Kidney epithelial cell (primary cell): ENCODE measurements around the gene KIRREL3. TPM values are rescaled to one million over a fixed set of nuclear protein-coding genes. Genes with fewer than 3 reads are reported as not detected.

Source experiments
- DNase-seq: peaks from one replicate; pipeline ENCODE4 v3.0.0-alpha.2; 2010; ENCODE audit warnings: low read depth
- H3K27me3 ChIP-seq: 2 replicates; pipeline ENCODE4 v1.6.0; 2011; ENCODE audit warnings: low read length; ENCODE audit not compliant: control insufficient read depth, insufficient read depth
- H3K36me3 ChIP-seq: 2 replicates; pipeline ENCODE4 v1.5.1; 2011; ENCODE audit warnings: low read length; ENCODE audit not compliant: control insufficient read depth, insufficient read depth
- H3K4me3 ChIP-seq: 2 replicates; pipeline ENCODE4 v1.5.1; 2011; ENCODE audit warnings: low read depth, mild to moderate bottlenecking, control low read depth, low read length
- total RNA-seq: library from RNA; depleted of rRNA; stranded (reverse); fragments of >200 nt; gene quantifications from 2 replicates; pipeline ENCODE4 v1.2.3, GENCODE V29; 2015
- TF ChIP-seq, protein P1 (sequence below): IDR thresholded peaks from 2 replicates; pipeline ENCODE4 v1.5.1; 2011; ENCODE audit warnings: mild to moderate bottlenecking, moderate library complexity, low read length, control low read depth, inconsistent platforms; ENCODE audit not compliant: insufficient read depth, poor library complexity, severe bottlenecking

Gene KIRREL3
- total RNA-seq, 1 donor from 2014 or later = 1.3 TPM

DNA sequence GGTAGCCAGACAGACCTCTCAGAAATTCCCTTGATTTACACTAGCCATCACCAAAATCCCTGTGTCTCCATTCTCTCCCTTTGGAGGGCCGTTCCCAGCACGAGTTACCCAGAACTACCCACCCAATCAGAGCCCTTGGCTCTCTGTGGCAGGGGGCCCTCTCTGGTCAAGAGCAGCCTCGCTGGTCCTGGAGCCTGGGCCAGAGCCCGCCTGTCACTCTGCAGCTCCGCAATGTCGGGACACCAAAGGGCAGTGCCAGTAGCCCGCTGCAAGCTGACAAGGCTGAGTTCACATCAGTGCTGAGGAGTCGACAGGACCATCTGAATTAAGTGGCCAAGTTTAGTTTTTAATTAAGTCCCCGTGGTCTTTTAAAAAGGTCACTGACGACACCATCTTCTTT, 403.5 kb downstream of the KIRREL3 start:
- Histone ChIP-seq H3K36me3 (no peaks in the 10 kb centered on the region), H3K27me3 (peaks cover 2% of the 10 kb centered on the region), H3K4me3 (no peak overlapping the region)
- TF ChIP-seq, protein P1, sequence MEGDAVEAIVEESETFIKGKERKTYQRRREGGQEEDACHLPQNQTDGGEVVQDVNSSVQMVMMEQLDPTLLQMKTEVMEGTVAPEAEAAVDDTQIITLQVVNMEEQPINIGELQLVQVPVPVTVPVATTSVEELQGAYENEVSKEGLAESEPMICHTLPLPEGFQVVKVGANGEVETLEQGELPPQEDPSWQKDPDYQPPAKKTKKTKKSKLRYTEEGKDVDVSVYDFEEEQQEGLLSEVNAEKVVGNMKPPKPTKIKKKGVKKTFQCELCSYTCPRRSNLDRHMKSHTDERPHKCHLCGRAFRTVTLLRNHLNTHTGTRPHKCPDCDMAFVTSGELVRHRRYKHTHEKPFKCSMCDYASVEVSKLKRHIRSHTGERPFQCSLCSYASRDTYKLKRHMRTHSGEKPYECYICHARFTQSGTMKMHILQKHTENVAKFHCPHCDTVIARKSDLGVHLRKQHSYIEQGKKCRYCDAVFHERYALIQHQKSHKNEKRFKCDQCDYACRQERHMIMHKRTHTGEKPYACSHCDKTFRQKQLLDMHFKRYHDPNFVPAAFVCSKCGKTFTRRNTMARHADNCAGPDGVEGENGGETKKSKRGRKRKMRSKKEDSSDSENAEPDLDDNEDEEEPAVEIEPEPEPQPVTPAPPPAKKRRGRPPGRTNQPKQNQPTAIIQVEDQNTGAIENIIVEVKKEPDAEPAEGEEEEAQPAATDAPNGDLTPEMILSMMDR = no peak
- DNase-seq = no peak

DNA sequence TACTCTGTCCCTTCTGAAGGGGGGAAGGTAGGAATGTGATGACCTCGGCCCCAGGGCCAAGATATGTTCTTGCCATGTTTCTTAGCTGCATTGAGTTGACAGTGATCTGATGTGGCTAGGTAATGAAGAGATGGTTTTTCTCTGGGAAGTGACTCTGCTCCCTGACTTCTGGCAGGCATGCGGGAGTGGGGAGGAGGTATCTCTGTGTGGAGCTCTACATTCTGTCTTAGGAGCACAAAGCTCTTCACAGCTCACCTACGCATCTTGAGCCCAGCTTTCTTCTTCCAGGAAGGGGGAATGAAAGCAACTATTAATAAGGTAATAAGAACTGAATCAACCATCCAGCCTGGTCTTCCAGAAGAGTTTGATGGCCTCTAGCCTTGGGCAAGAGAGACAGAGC, 404.1 kb downstream of the KIRREL3 start:
- DNase-seq = no peak
- Histone ChIP-seq H3K27me3 (no peaks in the 10 kb centered on the region), H3K36me3 (no peaks in the 10 kb centered on the region), H3K4me3 (no peak overlapping the region)
- TF ChIP-seq, protein P1 = no peak

DNA sequence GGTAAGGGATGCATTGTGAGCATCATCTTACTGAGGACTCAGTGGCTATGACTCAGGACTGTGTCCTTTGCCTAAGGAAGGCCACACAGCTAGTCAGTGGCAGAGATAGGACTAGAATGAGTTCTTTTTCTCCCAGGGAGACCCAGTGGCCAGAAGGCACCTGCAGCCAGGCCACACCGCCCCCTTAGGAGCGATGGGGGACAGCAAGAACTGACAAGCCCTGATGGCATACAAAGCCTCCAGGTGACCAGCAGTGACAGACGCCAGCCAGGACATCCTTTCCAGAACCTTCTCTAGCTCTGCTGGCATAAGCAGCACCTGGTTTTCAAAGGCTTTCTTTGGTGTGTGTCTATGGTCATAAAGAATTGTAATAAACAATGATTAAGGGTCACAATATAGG, 405.0 kb downstream of the KIRREL3 start:
- Histone ChIP-seq H3K4me3 (no peak overlapping the region), H3K27me3 (no peaks in the 10 kb centered on the region), H3K36me3 (no peaks in the 10 kb centered on the region)
- TF ChIP-seq, protein P1 = no peak
- no peak for DNase-seq

DNA sequence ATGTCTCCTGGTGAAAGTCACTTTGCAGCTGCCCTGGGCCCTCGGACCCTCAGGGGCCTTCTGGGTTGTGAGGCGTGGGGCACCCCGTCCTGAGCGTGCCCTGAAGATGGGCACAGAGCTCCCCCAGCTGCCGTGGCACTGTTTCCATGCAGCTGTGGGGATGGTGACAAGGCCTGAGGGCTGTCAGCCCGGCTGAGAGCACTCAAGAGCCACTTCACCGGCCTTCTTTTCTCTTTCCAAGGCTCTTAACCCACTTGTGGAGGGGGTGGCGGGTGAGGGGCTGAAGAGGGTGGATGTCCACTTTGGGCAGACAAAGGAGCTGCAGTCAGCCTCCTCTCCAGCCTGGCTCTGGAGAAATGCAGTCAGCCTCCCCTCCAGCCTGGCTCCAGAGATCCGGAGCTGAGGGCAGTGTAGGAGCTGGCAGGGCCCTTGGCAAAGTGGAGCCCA, 405.6 kb downstream of the KIRREL3 start:
- Histone ChIP-seq H3K36me3 (no peaks in the 10 kb centered on the region), H3K4me3 (no peak overlapping the region), H3K27me3 (no peaks in the 10 kb centered on the region)
- DNase-seq = no peak
- TF ChIP-seq, protein P1 = no peak

DNA sequence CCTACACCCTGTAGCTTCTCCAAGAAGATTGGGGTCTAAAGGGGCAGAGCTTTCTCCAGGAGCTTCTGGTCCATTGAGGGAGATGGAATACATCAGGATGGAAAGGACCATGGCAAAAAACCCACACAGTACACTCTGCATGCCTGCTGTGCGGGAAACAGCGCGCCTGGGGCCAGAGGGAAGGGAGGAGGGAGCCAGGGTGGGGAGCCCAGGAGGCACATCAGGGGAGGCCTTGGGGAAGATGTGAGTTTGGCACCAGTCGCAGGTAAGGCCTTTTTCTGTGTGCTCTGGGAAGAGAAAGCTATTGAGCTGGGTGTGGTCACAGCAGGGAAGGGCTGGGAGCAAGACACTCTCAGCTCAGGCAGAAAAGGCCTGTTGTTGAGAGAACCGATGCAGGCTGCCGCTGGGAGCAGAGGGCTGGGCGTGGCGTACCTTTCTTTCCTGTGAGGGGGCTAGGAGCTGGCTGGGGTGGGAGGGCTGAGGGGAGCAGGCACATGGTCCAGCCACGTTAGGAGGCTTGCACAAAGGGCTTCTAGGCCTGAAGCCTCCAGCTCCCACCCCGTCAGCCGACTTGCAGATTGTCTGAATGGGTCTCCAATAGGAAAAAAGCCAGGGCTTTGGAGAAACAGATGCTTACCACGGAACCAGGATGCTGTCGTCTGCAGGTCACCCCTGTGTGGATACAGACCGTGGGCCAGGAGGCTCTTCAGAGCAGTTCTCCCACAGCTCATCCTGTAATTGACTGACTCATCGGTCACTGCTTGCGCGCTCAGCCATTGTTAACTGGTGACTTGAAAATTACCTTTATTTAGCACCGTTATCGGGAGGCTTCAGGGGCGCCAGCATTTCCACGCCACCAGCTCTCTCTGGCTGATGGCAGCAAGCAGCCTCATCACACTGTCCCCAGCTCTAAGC, 407.8 kb downstream of the KIRREL3 start:
- no peaks in the 10 kb centered on the region for H3K27me3 ChIP-seq
- TF ChIP-seq, protein P1 = no peak
- no peak overlapping the region for H3K4me3 ChIP-seq
- DNase-seq = no peak
- H3K36me3 ChIP-seq = no peaks in the 10 kb centered on the region
